H9 (cell line): Measurements from ENCODE around the gene STXBP6. TPM values are rescaled to one million over a fixed set of nuclear protein-coding genes. Genes with fewer than 3 reads are reported as not detected.

Source experiments
- DNase-seq: peaks from one replicate; pipeline ENCODE4 v3.0.0-alpha.2; 2017
- H2AFZ ChIP-seq: one replicate; pipeline ENCODE4 v1.6.1; 2013; ENCODE audit warnings: mild to moderate bottlenecking, low read length, control low read depth, moderate library complexity
- H2AK5ac ChIP-seq: 2 replicates; pipeline ENCODE4 v1.6.1; 2013; ENCODE audit warnings: low read length, control low read depth, mixed read lengths; ENCODE audit not compliant: insufficient read length
- H2BK120ac ChIP-seq: one replicate; pipeline ENCODE4 v1.6.1; 2013; ENCODE audit warnings: low read depth, mild to moderate bottlenecking, low read length, control low read depth, inconsistent platforms; ENCODE audit not compliant: poor library complexity, severe bottlenecking
- H2BK12ac ChIP-seq: 2 replicates; pipeline ENCODE4 v1.6.1; 2013; ENCODE audit warnings: low read length, control low read depth, mixed read lengths, low read depth; ENCODE audit not compliant: insufficient read length
- H2BK15ac ChIP-seq: 2 replicates; pipeline ENCODE4 v1.6.1; 2013; ENCODE audit warnings: low read depth, low read length, control low read depth
- H2BK20ac ChIP-seq: one replicate; pipeline ENCODE4 v1.6.1; 2013; ENCODE audit warnings: low read depth, mild to moderate bottlenecking, low read length, control low read depth, inconsistent platforms; ENCODE audit not compliant: poor library complexity, severe bottlenecking
- H2BK5ac ChIP-seq: 2 replicates; pipeline ENCODE4 v1.6.1; 2013; ENCODE audit warnings: low read length, control low read depth, mixed read lengths; ENCODE audit not compliant: insufficient read length
- H3K14ac ChIP-seq: 2 replicates; pipeline ENCODE4 v1.6.1; 2013; ENCODE audit warnings: low read length, control low read depth; ENCODE audit not compliant: insufficient read depth
- H3K18ac ChIP-seq: 2 replicates; pipeline ENCODE4 v1.6.1; 2013; ENCODE audit warnings: low read depth, mild to moderate bottlenecking, mixed read lengths, low read length, control low read depth; ENCODE audit not compliant: insufficient read length
- H3K23ac ChIP-seq: 2 replicates; pipeline ENCODE4 v1.6.1; 2013; ENCODE audit warnings: low read length, control low read depth, mixed read lengths, low read depth; ENCODE audit not compliant: insufficient read length
- H3K23me2 ChIP-seq: 2 replicates; pipeline ENCODE4 v1.6.1; 2013; ENCODE audit warnings: low read depth, mild to moderate bottlenecking, mixed read lengths, low read length, control low read depth; ENCODE audit not compliant: insufficient read length, poor library complexity, severe bottlenecking
- H3K27ac ChIP-seq: 2 replicates; pipeline ENCODE4 v1.5.1; 2013; ENCODE audit warnings: low read length, control low read depth, mixed read lengths, low read depth; ENCODE audit not compliant: insufficient read length
- H3K27me3 ChIP-seq: 2 replicates; pipeline ENCODE4 v1.6.1; 2013; ENCODE audit warnings: low read length, control low read depth, inconsistent platforms; ENCODE audit not compliant: insufficient read depth
- H3K4ac ChIP-seq: 2 replicates; pipeline ENCODE4 v1.6.1; 2013; ENCODE audit warnings: low read depth, mild to moderate bottlenecking, control low read depth, inconsistent platforms, low read length, moderate library complexity
- H3K4me1 ChIP-seq: 2 replicates; pipeline ENCODE4 v1.6.1; 2013; ENCODE audit warnings: low read length, control low read depth, inconsistent platforms; ENCODE audit not compliant: insufficient read depth
- H3K4me2 ChIP-seq: 2 replicates; pipeline ENCODE4 v1.6.1; 2013; ENCODE audit warnings: low read length, control low read depth, mixed read lengths; ENCODE audit not compliant: insufficient read length, insufficient read depth
- H3K56ac ChIP-seq: 2 replicates; pipeline ENCODE4 v1.6.1; 2013; ENCODE audit warnings: low read depth, mild to moderate bottlenecking, mixed read lengths, low read length, control low read depth; ENCODE audit not compliant: insufficient read length
- H3K79me1 ChIP-seq: 2 replicates; pipeline ENCODE4 v1.6.1; 2013; ENCODE audit warnings: low read depth, mild to moderate bottlenecking, moderate library complexity, low read length, control low read depth, inconsistent platforms; ENCODE audit not compliant: insufficient read depth, poor library complexity, severe bottlenecking
- H3K79me2 ChIP-seq: 2 replicates; pipeline ENCODE4 v1.6.1; 2013; ENCODE audit warnings: low read length, control low read depth, inconsistent platforms; ENCODE audit not compliant: insufficient read depth
- H3K9ac ChIP-seq: 2 replicates; pipeline ENCODE4 v1.6.1; 2013; ENCODE audit warnings: low read length, control low read depth, mixed read lengths; ENCODE audit not compliant: insufficient read length; ENCODE audit errors: extremely low read depth
- H3K9me3 ChIP-seq: one replicate; pipeline ENCODE4 v1.6.1; 2013; ENCODE audit warnings: low read depth, low read length, inconsistent platforms; ENCODE audit not compliant: control insufficient read depth
- H3T11ph ChIP-seq: one replicate; pipeline ENCODE4 v1.6.1; 2013; ENCODE audit warnings: mild to moderate bottlenecking, low read length, control low read depth, inconsistent platforms
- H4K20me1 ChIP-seq: one replicate; pipeline ENCODE4 v1.6.1; 2013; ENCODE audit not compliant: control insufficient read depth, insufficient read length, insufficient read depth
- H4K5ac ChIP-seq: 2 replicates; pipeline ENCODE4 v1.6.1; 2013; ENCODE audit warnings: low read depth, mild to moderate bottlenecking, mixed read lengths, low read length, control low read depth; ENCODE audit not compliant: insufficient read length
- H4K8ac ChIP-seq: replicated peaks from 2 replicates; pipeline ENCODE4 v1.6.1; 2013; ENCODE audit warnings: low read length, control low read depth, mixed read lengths, low read depth; ENCODE audit not compliant: insufficient read length
- H4K91ac ChIP-seq: 2 replicates; pipeline ENCODE4 v1.6.1; 2013; ENCODE audit warnings: low read depth, mild to moderate bottlenecking, moderate library complexity, mixed read lengths, low read length, control low read depth; ENCODE audit not compliant: insufficient read length
- H3K27ac Mint-ChIP-seq, 3 experiments: 2 replicates in 2 of 3; 3 replicates in 1 of 3; pipeline ENCODE4 v1.8.0; 2020 to 2021; ENCODE audit warnings: mixed read lengths in 3 of 3, mild to moderate bottlenecking in 1 of 3, moderate library complexity in 1 of 3
- H3K27me3 Mint-ChIP-seq: 2 replicates; pipeline ENCODE4 v1.8.0; 2021; ENCODE audit warnings: low read depth, mild to moderate bottlenecking, moderate library complexity, mixed read lengths
- H3K36me3 Mint-ChIP-seq, 3 experiments: 2 replicates in 2 of 3; 3 replicates in 1 of 3; pipeline ENCODE4 v1.8.0; 2020 to 2021; ENCODE audit warnings: low read depth in 3 of 3, mixed read lengths in 3 of 3; ENCODE audit not compliant: insufficient read depth in 1 of 3
- H3K4me1 Mint-ChIP-seq, 2 experiments: 2 replicates each; pipeline ENCODE4 v1.8.0; 2020; ENCODE audit warnings: mixed read lengths in 2 of 2
- H3K4me3 Mint-ChIP-seq, 2 experiments: 2 replicates in 1 of 2; 3 replicates in 1 of 2; pipeline ENCODE4 v1.8.0; 2020 to 2021; ENCODE audit warnings: mild to moderate bottlenecking in 2 of 2, mixed read lengths in 2 of 2, moderate library complexity in 1 of 2
- H3K9me3 Mint-ChIP-seq, 2 experiments: 2 replicates in 1 of 2; 3 replicates in 1 of 2; pipeline ENCODE4 v1.8.0; 2020; ENCODE audit warnings: mild to moderate bottlenecking in 2 of 2, mixed read lengths in 2 of 2, moderate library complexity in 1 of 2
- CTCF ChIP-seq: fragments of 200-600 bp; sonication (generic); conservative IDR thresholded peaks from 3 replicates; pipeline ENCODE4 v1.8.0; 2021; ENCODE audit warnings: antibody characterized with exemption, mild to moderate bottlenecking
- WGBS: extraction: QIAGEN DNeasy Blood & Tissue Kit; methylation state at CpG from one replicate; pipeline ENCODE4 v1.1.7; 2013; ENCODE audit warnings: missing lambda C conversion rate, low lambda C conversion rate, mixed read lengths; ENCODE audit not compliant: insufficient read length; ENCODE audit errors: extremely low coverage; 5-methylcytosine and 5-hydroxymethylcytosine counted together
- total RNA-seq: library from RNA; stranded (reverse); gene quantifications from 2 replicates; pipeline ENCODE4 v1.2.1, GENCODE V29; 2021

STXBP6 gene
- total RNA-seq, 1 experiment from 2014 or later = 3.6 TPM

GRCh38 chr14:24780281-24780680, 269.7 kb downstream of the STXBP6 start:
- Histone ChIP-seq H3K18ac (no peak overlapping the region), H3K27me3 (no peaks in the 10 kb centered on the region), H2BK12ac (no peak overlapping the region), H4K91ac (no peak overlapping the region), H2AFZ (no peak overlapping the region), H3K27ac (no peak overlapping the region), H2AK5ac (no peak overlapping the region), H2BK5ac (no peak overlapping the region), H4K5ac (no peak overlapping the region), H4K20me1 (no peaks in the 10 kb centered on the region), H3K9me3 (no peaks in the 10 kb centered on the region), H3K56ac (no peak overlapping the region), H3K9ac (no peak overlapping the region), H2BK15ac (no peak overlapping the region), H3K4me2 (no peak overlapping the region), H3T11ph (no peak overlapping the region), H3K79me1 (no peaks in the 10 kb centered on the region), H2BK20ac (no peak overlapping the region), H2BK120ac (no peak overlapping the region), H3K23me2 (no peaks in the 10 kb centered on the region), H3K14ac (no peak overlapping the region), H3K4me1 (no peaks in the 10 kb centered on the region; the same call in 1 of the 2 replicates), H3K4ac (no peak overlapping the region), H4K8ac (no peak overlapping the region), H3K23ac (no peak overlapping the region), H3K79me2 (no peaks in the 10 kb centered on the region)
- Mint-ChIP-seq H3K9me3 (no peaks in the 10 kb centered on the region), H3K36me3 (no peaks in the 10 kb centered on the region), H3K27ac (no peak overlapping the region), H3K4me3 (no peak overlapping the region), H3K27me3 (peaks cover 2% of the 10 kb centered on the region), H3K4me1 (peaks cover 10 to 20% of the 10 kb centered on the region in 2 experiments)
- DNase-seq = no peak
- no CpG with 5 or more reads among the region's 5 CpGs for WGBS
- TF ChIP-seq CTCF = no peak
